GM12864 (cell line): ENCODE results near the gene MATCAP1.

Source experiments
- DNase-seq: peaks from one replicate; pipeline ENCODE4 v3.0.0-alpha.2; 2011; ENCODE audit warnings: low read depth
- H3K4me3 ChIP-seq: 2 replicates; pipeline ENCODE4 v1.5.1; 2011; ENCODE audit warnings: mild to moderate bottlenecking, low read depth, low read length, control low read depth
- CTCF ChIP-seq: IDR thresholded peaks from 2 replicates; pipeline ENCODE4 v1.5.1; 2011; ENCODE audit warnings: low read depth, mild to moderate bottlenecking, moderate library complexity, low read length, control low read depth, inconsistent platforms; ENCODE audit errors: missing control alignments

Gene MATCAP1

GRCh38 chr16:67206838-67207248 lies 23.1 kb upstream of the MATCAP1 start:
- no peak for DNase-seq
- H3K4me3 ChIP-seq, result no peak overlapping the region
- no peak for TF ChIP-seq CTCF

GRCh38 chr16:67206129-67206837 lies 22.5 kb upstream of the MATCAP1 start:
- DNase-seq, result no peak
- H3K4me3 ChIP-seq, result no peak overlapping the region
- no peak for TF ChIP-seq CTCF

- no peak for TF ChIP-seq CTCF
- H3K4me3 ChIP-seq, result no peak overlapping the region
- DNase-seq, result no peak
Observed at GRCh38 chr16:67204076-67204475, 20.3 kb upstream of the MATCAP1 start.

DNA sequence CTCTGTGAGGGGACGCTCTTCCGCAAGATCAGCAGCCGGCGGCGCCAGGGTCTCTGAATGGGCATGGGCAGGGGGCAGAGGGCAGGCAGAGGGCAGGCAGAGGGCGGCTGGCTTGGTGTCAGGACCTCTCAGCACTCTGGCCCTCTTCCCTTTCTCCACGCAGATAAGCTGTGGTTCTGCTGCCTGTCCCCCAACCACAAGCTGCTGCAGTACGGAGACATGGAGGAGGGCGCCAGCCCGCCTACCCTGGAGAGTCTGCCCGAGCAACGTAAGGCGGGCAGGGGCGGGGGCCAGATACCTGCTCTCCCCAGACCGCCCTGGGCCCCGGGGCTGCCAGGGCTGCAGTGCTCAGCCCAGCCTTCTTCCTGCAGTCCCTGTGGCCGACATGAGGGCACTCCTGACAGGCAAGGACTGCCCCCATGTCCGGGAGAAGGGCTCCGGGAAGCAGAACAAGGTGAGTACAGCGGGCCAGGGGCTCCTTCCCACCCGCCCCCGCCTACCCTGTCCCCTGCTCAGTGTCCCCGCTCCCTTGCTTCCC lies 19.3 kb upstream of the MATCAP1 start:
- TF ChIP-seq CTCF, result no peak
- H3K4me3 ChIP-seq, result no peak overlapping the region
- no peak for DNase-seq

GRCh38 chr16:67202426-67202825 lies 18.7 kb upstream of the MATCAP1 start:
- H3K4me3 ChIP-seq, result no peak overlapping the region
- no peak for TF ChIP-seq CTCF
- no peak for DNase-seq

GRCh38 chr16:67201411-67202345 lies 17.9 kb upstream of the MATCAP1 start:
- H3K4me3 ChIP-seq, result no peak overlapping the region
- DNase-seq, result no peak
- TF ChIP-seq CTCF, result no peak
